ENCODE data around the gene HMCN2.

The HMCN2 gene

GRCh38 chr9:130473566-130473965 is 208.0 kb downstream of the HMCN2 start:
- DNase-seq, result no peak

- no peak for DNase-seq
These were observed 208.5 kb downstream of the HMCN2 start for GRCh38 chr9:130474106-130474505.

GRCh38 chr9:130476151-130476730 is 210.7 kb downstream of the HMCN2 start:
- DNase-seq, result no peak

GRCh38 chr9:130477564-130477963 is 212.0 kb downstream of the HMCN2 start:
- no peak for DNase-seq

GRCh38 chr9:130478152-130478551 is 212.6 kb downstream of the HMCN2 start:
- DNase-seq, result no peak

- DNase-seq, result no peak
These were observed 213.4 kb downstream of the HMCN2 start for GRCh38 chr9:130478736-130479575.

- DNase-seq, result no peak
These were observed 214.0 kb downstream of the HMCN2 start for GRCh38 chr9:130479587-130479986.

- no peak for DNase-seq
These were observed 215.1 kb downstream of the HMCN2 start for GRCh38 chr9:130480673-130481072.

GRCh38 chr9:130482463-130482862 is 216.9 kb downstream of the HMCN2 start:
- no peak for DNase-seq

GRCh38 chr9:130483371-130483971 is 217.9 kb downstream of the HMCN2 start:
- DNase-seq, result no peak
